ENCODE measurements around the gene MINDY2. TPM values are rescaled to one million over a fixed set of nuclear protein-coding genes. Genes with fewer than 3 reads are reported as not detected.
"Not testable (repeated sequence)": the region's sequence is repeated elsewhere in the genome, so short reads cannot be mapped to it uniquely, and the experiment has no call there.

Gene MINDY2
- polyA plus RNA-seq, 1 donor (not counting 4 experiments of a cell fraction or from before 2014, with no cell fraction given): 11.2 TPM

DNA sequence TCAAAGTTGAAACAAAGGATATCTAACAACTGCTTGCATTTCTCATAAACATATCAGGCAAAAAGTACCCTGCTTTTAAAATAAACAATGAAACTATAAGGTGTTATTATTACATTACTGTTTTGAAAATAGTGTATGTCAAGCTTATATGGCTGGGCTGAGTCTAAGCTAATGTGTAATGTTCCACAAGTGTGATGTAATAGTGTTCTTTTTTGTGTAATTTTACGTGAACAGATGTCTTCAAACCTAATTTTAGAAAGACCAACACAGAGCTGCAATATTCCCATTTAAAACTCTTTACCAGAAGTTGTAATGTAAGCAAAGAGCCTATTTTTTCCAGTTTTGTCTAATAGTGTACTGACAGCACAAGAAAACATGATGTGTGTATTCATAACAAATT lies 34.0 kb downstream of the MINDY2 start:
- Histone ChIP-seq H3K4me3 (ENCODE audit: control insufficient read depth in 2 of 3, extremely low read depth in 1 of 3, insufficient read depth in 2 of 3, low read depth in 1 of 3, low read length in 3 of 3) (no peak overlapping the region), H3K36me3 (ENCODE audit: control insufficient read depth in 2 of 2, extremely low read depth in 1 of 2, insufficient read depth in 2 of 2, low read length in 2 of 2) (peaks cover 0 to 4% of the 10 kb centered on the region in 2 experiments), H3K9me1 (ENCODE audit: control insufficient read depth, extremely low read depth, insufficient read depth, low read length) (no peaks in the 10 kb centered on the region), H3K27ac (ENCODE audit: control insufficient read depth, insufficient read depth, low read length) (no peak overlapping the region), H3K79me2 (ENCODE audit: control insufficient read depth, insufficient read depth, low read length) (no peaks in the 10 kb centered on the region), H3K4me2 (ENCODE audit: control insufficient read depth, extremely low read depth, insufficient read depth, low read depth, low read length) (no peak overlapping the region), H3K9ac (ENCODE audit: control insufficient read depth, extremely low read depth, insufficient read depth, low read length) (no peak overlapping the region), H3K9me3 (ENCODE audit: control insufficient read depth, low read depth, low read length) (no peaks in the 10 kb centered on the region), H2AFZ (ENCODE audit: control insufficient read depth, low read length) (no peak overlapping the region), H3K4me1 (ENCODE audit: control insufficient read depth, extremely low read depth, insufficient read depth, low read length) (no peaks in the 10 kb centered on the region), H4K20me1 (ENCODE audit: control insufficient read depth, extremely low read depth, insufficient read depth, low read length) (no peaks in the 10 kb centered on the region), H3K27me3 (ENCODE audit: control insufficient read depth, extremely low read depth, insufficient read depth, low read length) (no peaks in the 10 kb centered on the region)
- dilution Hi-C loops (cut with MboI; ENCODE audit: extremely low pct_ligation_motif_present, low sequenced_read_pairs): no loop called here
- FAIRE-seq (no peak), DNase-seq (ENCODE audit: low read depth, low spot score) (no peak)
- TF ChIP-seq EZH2 (IDR thresholded peaks at IDR 0.05; ENCODE audit: low read length): no peak
- TF ChIP-seq, protein P1, sequence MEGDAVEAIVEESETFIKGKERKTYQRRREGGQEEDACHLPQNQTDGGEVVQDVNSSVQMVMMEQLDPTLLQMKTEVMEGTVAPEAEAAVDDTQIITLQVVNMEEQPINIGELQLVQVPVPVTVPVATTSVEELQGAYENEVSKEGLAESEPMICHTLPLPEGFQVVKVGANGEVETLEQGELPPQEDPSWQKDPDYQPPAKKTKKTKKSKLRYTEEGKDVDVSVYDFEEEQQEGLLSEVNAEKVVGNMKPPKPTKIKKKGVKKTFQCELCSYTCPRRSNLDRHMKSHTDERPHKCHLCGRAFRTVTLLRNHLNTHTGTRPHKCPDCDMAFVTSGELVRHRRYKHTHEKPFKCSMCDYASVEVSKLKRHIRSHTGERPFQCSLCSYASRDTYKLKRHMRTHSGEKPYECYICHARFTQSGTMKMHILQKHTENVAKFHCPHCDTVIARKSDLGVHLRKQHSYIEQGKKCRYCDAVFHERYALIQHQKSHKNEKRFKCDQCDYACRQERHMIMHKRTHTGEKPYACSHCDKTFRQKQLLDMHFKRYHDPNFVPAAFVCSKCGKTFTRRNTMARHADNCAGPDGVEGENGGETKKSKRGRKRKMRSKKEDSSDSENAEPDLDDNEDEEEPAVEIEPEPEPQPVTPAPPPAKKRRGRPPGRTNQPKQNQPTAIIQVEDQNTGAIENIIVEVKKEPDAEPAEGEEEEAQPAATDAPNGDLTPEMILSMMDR (optimal IDR thresholded peaks at IDR 0.05 in 1 of 3, IDR thresholded peaks at IDR 0.05 in 1 of 3, conservative IDR thresholded peaks at IDR 0.05 in 1 of 3; ENCODE audit: extremely low read depth in 1 of 3, insufficient read depth in 2 of 3, low read length in 3 of 3): no peak

- H4K20me1 ChIP-seq (ENCODE audit: control insufficient read depth, extremely low read depth, insufficient read depth, low read length); H3K9ac ChIP-seq (ENCODE audit: control insufficient read depth, extremely low read depth, insufficient read depth, low read length); DNase-seq (ENCODE audit: low read depth, low spot score); FAIRE-seq; H3K27ac ChIP-seq (ENCODE audit: control insufficient read depth, insufficient read depth, low read length); H3K9me3 ChIP-seq (ENCODE audit: control insufficient read depth, low read depth, low read length); H3K4me3 ChIP-seq (ENCODE audit: control insufficient read depth in 2 of 3, extremely low read depth in 1 of 3, insufficient read depth in 2 of 3, low read depth in 1 of 3, low read length in 3 of 3); H3K4me2 ChIP-seq (ENCODE audit: control insufficient read depth, extremely low read depth, insufficient read depth, low read depth, low read length); H3K27me3 ChIP-seq (ENCODE audit: control insufficient read depth, extremely low read depth, insufficient read depth, low read length); dilution Hi-C loops (cut with MboI; ENCODE audit: extremely low pct_ligation_motif_present, low sequenced_read_pairs); H3K9me1 ChIP-seq (ENCODE audit: control insufficient read depth, extremely low read depth, insufficient read depth, low read length); H3K79me2 ChIP-seq (ENCODE audit: control insufficient read depth, insufficient read depth, low read length); H3K4me1 ChIP-seq (ENCODE audit: control insufficient read depth, extremely low read depth, insufficient read depth, low read length); H3K36me3 ChIP-seq (ENCODE audit: control insufficient read depth in 2 of 2, extremely low read depth in 1 of 2, insufficient read depth in 2 of 2, low read length in 2 of 2); H2AFZ ChIP-seq (ENCODE audit: control insufficient read depth, low read length): not testable (repeated sequence)
Observed at GRCh38 chr15:58823267-58823666, 52.2 kb downstream of the MINDY2 start.

- H3K9me3 ChIP-seq (ENCODE audit: control insufficient read depth, low read depth, low read length): no peaks in the 10 kb centered on the region
- H3K4me3 ChIP-seq (ENCODE audit: control insufficient read depth in 2 of 3, extremely low read depth in 1 of 3, insufficient read depth in 2 of 3, low read depth in 1 of 3, low read length in 3 of 3): no peak overlapping the region
- H2AFZ ChIP-seq (ENCODE audit: control insufficient read depth, low read length): no peak overlapping the region
- no peaks in the 10 kb centered on the region for H4K20me1 ChIP-seq (ENCODE audit: control insufficient read depth, extremely low read depth, insufficient read depth, low read length)
- no peak for TF ChIP-seq EZH2 (IDR thresholded peaks at IDR 0.05; ENCODE audit: low read length)
- TF ChIP-seq, protein P1 (optimal IDR thresholded peaks at IDR 0.05 in 1 of 3, IDR thresholded peaks at IDR 0.05 in 1 of 3, conservative IDR thresholded peaks at IDR 0.05 in 1 of 3; ENCODE audit: extremely low read depth in 1 of 3, insufficient read depth in 2 of 3, low read length in 3 of 3): no peak
- H3K9ac ChIP-seq (ENCODE audit: control insufficient read depth, extremely low read depth, insufficient read depth, low read length): no peak overlapping the region
- H3K27ac ChIP-seq (ENCODE audit: control insufficient read depth, insufficient read depth, low read length): no peak overlapping the region
- dilution Hi-C loops (cut with MboI; ENCODE audit: extremely low pct_ligation_motif_present, low sequenced_read_pairs): no loop called here
- no peaks in the 10 kb centered on the region for H3K4me1 ChIP-seq (ENCODE audit: control insufficient read depth, extremely low read depth, insufficient read depth, low read length)
- H3K4me2 ChIP-seq (ENCODE audit: control insufficient read depth, extremely low read depth, insufficient read depth, low read depth, low read length): no peak overlapping the region
- no peak for FAIRE-seq
- DNase-seq (ENCODE audit: low read depth, low spot score): no peak
- H3K36me3 ChIP-seq (ENCODE audit: control insufficient read depth in 2 of 2, extremely low read depth in 1 of 2, insufficient read depth in 2 of 2, low read length in 2 of 2): peaks cover 3 to 12% of the 10 kb centered on the region in 2 experiments
- H3K9me1 ChIP-seq (ENCODE audit: control insufficient read depth, extremely low read depth, insufficient read depth, low read length): peaks cover 2% of the 10 kb centered on the region
- no peaks in the 10 kb centered on the region for H3K27me3 ChIP-seq (ENCODE audit: control insufficient read depth, extremely low read depth, insufficient read depth, low read length)
- H3K79me2 ChIP-seq (ENCODE audit: control insufficient read depth, insufficient read depth, low read length): no peaks in the 10 kb centered on the region
Observed at GRCh38 chr15:58830556-58830955, 59.5 kb downstream of the MINDY2 start.

- dilution Hi-C loops (cut with MboI; ENCODE audit: extremely low pct_ligation_motif_present, low sequenced_read_pairs); H3K9me3 ChIP-seq (ENCODE audit: control insufficient read depth, low read depth, low read length); H3K4me2 ChIP-seq (ENCODE audit: control insufficient read depth, extremely low read depth, insufficient read depth, low read depth, low read length); H3K27ac ChIP-seq (ENCODE audit: control insufficient read depth, insufficient read depth, low read length); H4K20me1 ChIP-seq (ENCODE audit: control insufficient read depth, extremely low read depth, insufficient read depth, low read length); FAIRE-seq; H3K27me3 ChIP-seq (ENCODE audit: control insufficient read depth, extremely low read depth, insufficient read depth, low read length); H2AFZ ChIP-seq (ENCODE audit: control insufficient read depth, low read length); H3K9ac ChIP-seq (ENCODE audit: control insufficient read depth, extremely low read depth, insufficient read depth, low read length); DNase-seq (ENCODE audit: low read depth, low spot score); H3K79me2 ChIP-seq (ENCODE audit: control insufficient read depth, insufficient read depth, low read length); H3K4me1 ChIP-seq (ENCODE audit: control insufficient read depth, extremely low read depth, insufficient read depth, low read length); H3K9me1 ChIP-seq (ENCODE audit: control insufficient read depth, extremely low read depth, insufficient read depth, low read length); H3K4me3 ChIP-seq (ENCODE audit: control insufficient read depth in 2 of 3, extremely low read depth in 1 of 3, insufficient read depth in 2 of 3, low read depth in 1 of 3, low read length in 3 of 3): not testable (repeated sequence)
- H3K36me3 ChIP-seq (ENCODE audit: control insufficient read depth in 2 of 2, extremely low read depth in 1 of 2, insufficient read depth in 2 of 2, low read length in 2 of 2): peaks cover 3 to 16% of the 10 kb centered on the region in 2 experiments
Observed at GRCh38 chr15:58833681-58834426, 62.8 kb downstream of the MINDY2 start.

Measured in keratinocyte (primary cell).